GM12892 (cell line): Measurements from ENCODE around the gene PLPP2.

ENCODE experiments used
- POLR2A ChIP-seq: IDR thresholded peaks from 2 replicates; pipeline ENCODE4 v1.6.1; 2011; ENCODE audit warnings: low read depth, low read length, control low read depth
- POLR2AphosphoS5 ChIP-seq: IDR thresholded peaks from 2 replicates; pipeline ENCODE4 v1.6.1; 2011; ENCODE audit warnings: low read depth, low read length, control low read depth
- TAF1 ChIP-seq: IDR thresholded peaks from 2 replicates; pipeline ENCODE4 v1.6.1; 2011; ENCODE audit warnings: low read depth, mild to moderate bottlenecking, control low read depth, low read length, borderline replicate concordance

GRCh38 chr19:335072-335471 lies 43.9 kb upstream of the PLPP2 start:
- TF ChIP-seq POLR2A (no peak), TAF1 (no peak), POLR2AphosphoS5 (no peak)
